ENCODE data around the gene NFATC1.

The NFATC1 gene

GRCh38 chr18:79507076-79507545 lies 111.4 kb downstream of the NFATC1 start:
- TF ChIP-seq CTCF (IDR thresholded peaks at IDR 0.05; ENCODE audit: control insufficient read depth, extremely low read depth, insufficient read depth): no peak
- no peak for DNase-seq (ENCODE audit: low read depth)
- H3K4me3 ChIP-seq (ENCODE audit: low read depth, low read length): no peak overlapping the region

DNA sequence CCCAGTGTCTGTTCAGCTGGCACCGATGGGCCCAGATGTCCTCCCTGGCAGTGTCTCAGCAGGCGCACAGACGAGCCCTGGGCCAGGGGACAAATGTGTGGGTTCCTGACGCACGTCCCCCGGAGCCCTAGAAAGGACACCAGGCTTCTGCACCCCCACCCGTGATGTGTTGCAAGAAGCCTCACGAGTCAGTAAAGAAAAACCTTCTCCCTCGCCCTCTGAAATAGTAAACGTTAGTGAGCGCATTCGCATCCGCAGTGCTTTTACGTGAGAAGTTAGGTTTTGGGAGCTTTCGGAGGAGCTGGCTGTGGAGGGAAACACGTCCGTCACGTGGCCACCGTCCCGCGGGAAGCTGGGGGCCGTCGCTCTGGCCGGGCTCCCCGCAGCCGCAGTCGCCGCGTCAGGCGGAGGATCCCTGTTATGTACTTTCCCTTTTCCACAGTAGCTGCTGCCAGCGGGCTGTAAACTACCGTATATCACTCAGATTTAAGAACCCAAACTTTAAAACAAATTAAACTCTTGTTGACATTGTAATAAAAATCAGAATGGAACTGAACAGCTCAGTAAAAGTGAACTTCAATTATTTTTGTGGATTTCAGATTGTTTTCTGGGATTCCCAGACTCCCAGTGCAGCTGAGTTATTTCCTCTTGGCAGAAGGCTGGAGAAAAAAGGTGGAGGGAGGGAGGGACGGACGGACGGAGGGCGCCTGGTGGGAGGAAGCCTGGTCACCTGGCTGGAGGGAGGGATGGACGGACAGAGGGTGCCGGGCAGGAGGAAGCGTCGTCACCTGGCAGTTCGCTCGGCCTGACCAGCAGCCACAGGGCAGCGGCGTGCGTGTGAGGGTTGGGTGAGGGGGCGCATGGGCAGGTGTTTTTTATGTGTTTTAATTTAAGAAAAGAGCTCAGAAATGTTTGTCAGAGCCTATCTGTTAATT lies 112.1 kb downstream of the NFATC1 start:
- no peak for TF ChIP-seq CTCF (IDR thresholded peaks at IDR 0.05; ENCODE audit: control insufficient read depth, extremely low read depth, insufficient read depth)
- H3K4me3 ChIP-seq (ENCODE audit: low read depth, low read length): peak overlapping the region; percentile 21; the same call in 1 of the 2 replicates
- DNase-seq (ENCODE audit: low read depth): no peak

GRCh38 chr18:79508565-79509535 lies 113.1 kb downstream of the NFATC1 start:
- DNase-seq (ENCODE audit: low read depth): no peak
- no peak for TF ChIP-seq CTCF (IDR thresholded peaks at IDR 0.05; ENCODE audit: control insufficient read depth, extremely low read depth, insufficient read depth)
- no peak overlapping the region for H3K4me3 ChIP-seq (ENCODE audit: low read depth, low read length)

DNA sequence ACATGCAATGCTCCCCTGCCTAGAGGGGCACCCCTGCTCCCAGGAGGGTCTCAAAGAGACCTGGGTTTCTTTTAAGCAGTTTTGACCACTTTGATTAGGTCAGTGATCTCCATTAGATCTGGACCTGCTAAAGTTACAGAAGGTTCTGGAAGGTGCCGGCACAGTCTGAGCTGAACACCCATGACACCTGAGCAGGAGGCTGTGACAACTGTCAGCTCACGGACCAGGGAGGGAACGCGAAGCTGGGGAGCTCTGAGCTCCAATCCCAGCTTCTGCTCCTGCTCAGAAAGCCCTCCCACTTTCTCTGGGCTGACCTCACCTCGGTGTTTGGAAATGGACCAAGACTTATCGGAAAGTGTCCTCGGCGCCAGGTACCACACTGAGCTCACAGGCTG lies 113.8 kb downstream of the NFATC1 start:
- no peak overlapping the region for H3K4me3 ChIP-seq (ENCODE audit: low read depth, low read length)
- no peak for DNase-seq (ENCODE audit: low read depth)
- no peak for TF ChIP-seq CTCF (IDR thresholded peaks at IDR 0.05; ENCODE audit: control insufficient read depth, extremely low read depth, insufficient read depth)

DNA sequence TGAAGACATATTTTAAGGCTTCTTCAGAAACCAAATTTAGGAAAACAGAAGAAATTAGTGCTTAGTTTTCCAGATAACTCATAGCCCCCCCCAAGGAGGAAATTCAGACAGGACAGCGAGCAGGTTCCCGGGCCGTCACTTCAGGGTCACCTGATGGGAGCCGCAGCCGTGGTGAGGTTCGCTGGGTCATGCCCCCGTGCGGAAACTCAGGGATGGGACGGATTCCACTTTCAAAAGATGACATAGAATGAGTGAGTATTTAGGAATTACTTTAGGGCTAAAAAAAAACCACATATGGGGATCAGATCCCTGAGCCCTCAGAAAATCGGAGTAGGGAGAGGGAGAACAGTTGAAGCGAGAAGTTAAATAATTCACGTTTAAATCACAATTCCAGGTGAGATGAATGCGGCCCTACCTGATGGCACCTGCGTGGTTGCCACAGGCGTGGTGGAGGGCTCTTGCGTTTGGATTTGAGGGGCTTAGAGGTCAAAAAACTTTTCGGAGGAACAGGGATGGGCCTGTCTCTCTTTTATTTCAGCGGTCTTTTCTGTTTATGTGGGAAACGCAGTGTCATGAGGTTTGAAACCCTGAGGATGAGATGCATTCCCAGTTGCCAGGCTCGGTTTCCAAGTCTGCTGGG lies 114.4 kb downstream of the NFATC1 start:
- no peak for TF ChIP-seq CTCF (IDR thresholded peaks at IDR 0.05; ENCODE audit: control insufficient read depth, extremely low read depth, insufficient read depth)
- no peak overlapping the region for H3K4me3 ChIP-seq (ENCODE audit: low read depth, low read length)
- DNase-seq (ENCODE audit: low read depth): no peak

DNA sequence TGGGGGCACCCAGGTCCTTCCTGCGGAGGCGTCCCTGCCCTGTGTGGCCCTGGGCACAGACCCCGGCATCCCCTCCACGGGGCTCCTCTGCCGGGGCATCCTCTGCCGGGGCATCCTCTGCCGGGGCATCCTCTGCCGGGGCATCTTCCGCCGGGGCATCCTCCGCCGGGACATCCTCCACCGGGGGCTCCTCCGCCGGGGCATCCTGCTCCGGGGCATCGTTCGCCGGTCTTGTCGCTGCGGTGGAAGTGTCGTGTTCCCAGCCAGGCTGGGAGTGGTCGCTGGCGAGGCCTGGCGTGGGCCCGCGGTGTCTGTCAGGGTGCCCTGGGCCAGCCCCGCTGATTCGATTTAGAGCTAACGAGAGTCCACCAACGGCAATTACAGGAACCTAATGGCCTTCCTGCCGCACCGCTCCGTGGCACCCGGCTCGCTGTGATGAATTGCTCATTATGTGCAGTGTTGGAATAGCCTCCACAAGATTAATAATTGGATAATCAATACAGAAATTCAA lies 115.1 kb downstream of the NFATC1 start:
- no peak overlapping the region for H3K4me3 ChIP-seq (ENCODE audit: low read depth, low read length)
- no peak for TF ChIP-seq CTCF (IDR thresholded peaks at IDR 0.05; ENCODE audit: control insufficient read depth, extremely low read depth, insufficient read depth)
- DNase-seq (ENCODE audit: low read depth): no peak
